GM19238 (cell line): ENCODE measurements around the gene KRTAP29-1.
"Not testable (repeated sequence)": the region's sequence is repeated elsewhere in the genome, so short reads cannot be mapped to it uniquely, and the experiment has no call there.

Experiments
- DNase-seq: peaks from one replicate; pipeline ENCODE4 v3.0.0; 2011; ENCODE audit warnings: low spot score; ENCODE audit not compliant: insufficient read length

KRTAP29-1 gene, protein sequence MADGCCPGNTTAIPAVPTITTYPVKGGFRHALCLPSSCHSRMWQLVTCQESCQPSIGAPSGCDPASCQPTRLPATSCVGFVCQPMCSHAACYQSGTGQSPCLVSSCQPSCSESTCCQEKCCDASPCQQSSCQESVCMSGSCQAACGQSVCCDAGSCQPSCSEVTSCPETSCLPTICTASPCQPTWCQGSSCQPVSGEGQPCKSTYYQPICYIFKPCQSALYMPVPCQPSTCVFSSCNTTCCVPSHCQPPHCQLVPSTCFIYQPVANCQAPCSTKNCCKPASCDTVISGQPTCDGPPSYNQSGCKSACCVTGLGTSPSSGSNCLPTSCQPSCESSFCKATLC

DNA sequence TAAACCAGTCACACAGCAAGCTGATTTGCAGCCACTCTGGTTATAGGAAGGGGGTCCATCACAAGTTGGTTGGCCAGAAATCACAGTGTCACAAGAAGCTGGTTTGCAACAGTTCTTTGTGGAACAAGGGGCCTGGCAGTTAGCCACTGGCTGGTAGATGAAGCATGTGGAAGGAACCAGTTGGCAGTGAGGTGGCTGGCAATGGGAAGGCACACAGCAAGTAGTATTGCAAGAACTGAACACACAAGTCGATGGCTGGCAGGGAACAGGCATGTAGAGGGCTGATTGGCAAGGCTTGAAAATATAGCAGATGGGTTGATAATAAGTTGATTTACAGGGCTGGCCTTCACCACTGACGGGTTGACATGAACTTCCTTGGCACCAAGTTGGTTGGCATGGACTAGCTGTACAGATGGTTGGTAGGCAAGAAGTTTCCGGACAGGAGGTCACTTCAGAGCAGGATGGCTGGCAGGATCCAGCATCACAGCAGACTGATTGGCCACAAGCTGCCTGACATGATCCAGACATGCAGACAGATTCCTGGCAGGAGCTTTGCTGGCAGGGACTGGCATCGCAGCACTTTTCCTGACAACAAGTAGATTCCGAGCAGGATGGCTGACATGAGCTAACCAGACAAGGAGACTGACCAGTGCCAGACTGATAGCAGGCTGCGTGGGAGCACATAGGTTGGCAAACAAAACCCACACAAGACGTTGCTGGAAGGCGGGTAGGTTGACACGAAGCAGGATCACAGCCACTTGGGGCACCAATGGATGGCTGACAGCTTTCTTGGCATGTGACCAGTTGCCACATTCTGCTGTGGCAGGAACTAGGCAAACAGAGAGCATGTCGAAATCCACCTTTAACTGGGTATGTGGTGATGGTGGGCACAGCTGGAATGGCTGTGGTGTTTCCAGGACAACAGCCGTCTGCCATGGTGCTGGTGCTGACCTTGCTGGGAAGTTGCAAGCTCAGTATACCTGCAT lies at the start of gene KRTAP29-1:
KRTAP29-1 (minus strand) TSS at position 936 of the 986 bp plus-strand sequence; CDS start at position 936, 0 bp downstream.
- DNase-seq, result no peak

DNA sequence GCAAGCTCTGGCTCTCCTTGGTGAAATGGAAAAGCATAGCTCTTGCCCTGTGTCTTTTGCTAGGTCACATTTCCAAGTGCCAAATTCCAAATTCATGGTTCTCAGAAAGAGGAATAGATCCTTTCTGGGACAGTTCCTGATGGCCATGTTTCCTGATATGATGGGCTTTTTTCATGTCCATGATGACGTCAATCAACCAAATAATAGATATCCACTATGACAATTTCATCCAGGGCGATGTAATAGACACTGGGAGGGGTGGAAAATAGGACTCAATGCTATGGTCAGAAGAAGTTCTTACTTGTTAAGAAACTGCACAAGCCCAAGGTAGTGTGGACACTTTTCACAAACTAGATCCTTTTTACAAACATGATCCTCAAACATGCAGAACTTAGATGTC lies 48.5 kb upstream of the KRTAP29-1 start:
- no peak for DNase-seq

DNA sequence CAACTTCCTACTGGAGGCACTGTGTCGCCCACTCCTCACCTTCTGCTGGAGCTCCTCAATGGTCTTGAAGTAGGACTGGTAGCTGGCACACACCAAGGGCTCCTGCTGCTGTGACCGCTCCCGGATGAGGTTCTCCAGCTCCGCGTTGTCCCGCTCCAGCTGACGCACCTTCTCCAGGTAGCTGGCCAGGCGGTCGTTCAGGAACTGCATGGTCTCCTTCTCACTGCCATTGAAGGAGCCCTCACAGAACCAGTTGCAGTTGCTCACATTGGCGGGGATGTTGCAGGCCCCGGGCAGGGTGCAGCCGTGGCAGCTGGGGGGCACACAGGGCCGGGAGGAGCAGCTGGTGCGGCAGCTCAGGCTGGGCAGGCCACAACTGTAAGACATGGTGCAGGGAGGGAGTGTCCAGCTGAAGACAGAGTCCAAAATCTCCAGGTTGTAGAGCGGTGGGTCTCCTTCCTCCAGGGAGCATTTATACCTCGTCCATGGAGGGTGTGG lies 47.8 kb upstream of the KRTAP29-1 start, which contains the start of gene KRT33A:
KRT33A (minus strand) TSS at position 448 of the 498 bp plus-strand sequence; CDS start at position 387, 61 bp downstream.
- DNase-seq, result not testable (repeated sequence)

DNA sequence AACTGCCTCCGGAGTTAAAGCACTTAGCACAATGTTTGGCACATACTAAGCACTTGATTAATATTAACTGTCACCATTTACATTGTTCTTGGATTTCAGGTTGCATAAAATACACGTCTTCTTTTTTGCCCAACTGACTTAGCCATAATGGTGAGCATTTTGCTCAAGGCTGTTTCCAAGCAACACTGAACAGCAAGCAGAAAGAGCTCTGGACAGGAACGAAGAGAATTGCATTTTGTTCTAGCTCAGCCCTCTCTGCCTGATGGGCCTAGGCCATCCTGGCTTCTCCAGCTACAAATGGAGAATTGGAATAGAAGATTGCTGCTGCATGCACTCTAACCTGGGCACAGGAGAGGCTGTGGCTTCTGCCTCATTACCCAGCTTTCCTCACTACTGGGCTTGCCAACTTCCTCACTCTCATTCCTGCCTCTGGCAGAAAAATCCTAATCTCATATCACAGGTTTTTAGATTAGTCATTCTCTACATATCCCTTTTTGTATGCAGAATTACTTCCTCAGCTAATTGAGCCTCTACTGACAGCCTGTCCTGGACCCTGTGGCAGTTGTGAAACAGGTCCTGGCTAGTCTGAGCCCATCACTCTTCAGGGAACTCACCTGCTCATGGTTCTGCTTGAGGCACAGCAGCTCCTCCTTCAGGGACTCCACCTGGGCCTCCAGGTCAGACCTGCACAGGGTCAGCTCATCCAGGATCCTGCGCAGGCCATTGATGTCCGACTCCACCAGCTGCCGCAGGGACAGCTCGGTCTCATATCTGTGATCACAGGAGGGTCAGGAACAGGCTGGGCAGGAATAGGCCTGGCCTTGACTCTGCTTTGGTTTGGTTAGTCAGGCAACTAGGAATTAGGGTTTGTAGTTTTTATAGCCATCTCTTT lies 45.5 kb upstream of the KRTAP29-1 start:
- no peak for DNase-seq

DNA sequence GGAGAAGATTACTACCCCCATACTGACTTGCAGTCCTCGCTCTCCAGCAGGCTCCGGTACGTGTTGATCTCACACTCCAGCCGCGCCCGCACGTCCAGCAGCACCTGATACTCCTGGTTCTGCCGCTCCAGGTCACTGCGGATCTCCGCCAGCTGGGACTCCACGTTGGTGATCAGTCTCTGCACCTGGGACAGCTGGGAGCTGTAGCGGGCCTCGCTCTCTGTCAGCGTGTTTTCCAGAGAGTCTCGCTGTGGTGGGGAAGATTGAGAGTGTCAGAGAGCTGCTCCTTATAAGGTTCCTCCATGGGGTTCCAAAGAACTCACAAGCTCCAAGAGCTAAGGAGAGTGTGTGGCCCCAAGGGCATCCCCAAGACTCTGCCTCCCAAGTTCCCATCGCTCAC lies 43.8 kb upstream of the KRTAP29-1 start:
- not testable (repeated sequence) for DNase-seq

DNA sequence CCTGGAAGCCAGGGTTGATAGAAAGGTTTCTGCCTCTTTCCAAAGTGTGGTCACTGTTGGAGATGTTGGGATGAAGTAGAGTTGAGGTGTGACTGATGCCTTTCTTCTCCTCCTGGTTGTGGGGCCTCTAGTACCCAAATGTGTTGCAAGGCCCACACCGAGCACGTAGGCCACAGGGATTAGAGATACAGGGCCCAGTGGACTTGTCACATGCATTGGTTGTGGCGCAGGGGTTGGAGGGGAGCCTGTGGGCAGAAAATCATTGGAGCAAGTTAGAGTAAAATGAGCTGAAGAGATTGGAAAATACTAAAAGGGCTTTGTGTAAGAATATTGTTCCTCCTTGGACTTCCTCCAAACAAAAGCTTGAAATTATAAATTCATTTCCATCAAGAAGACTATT lies 43.3 kb upstream of the KRTAP29-1 start:
- no peak for DNase-seq

DNA sequence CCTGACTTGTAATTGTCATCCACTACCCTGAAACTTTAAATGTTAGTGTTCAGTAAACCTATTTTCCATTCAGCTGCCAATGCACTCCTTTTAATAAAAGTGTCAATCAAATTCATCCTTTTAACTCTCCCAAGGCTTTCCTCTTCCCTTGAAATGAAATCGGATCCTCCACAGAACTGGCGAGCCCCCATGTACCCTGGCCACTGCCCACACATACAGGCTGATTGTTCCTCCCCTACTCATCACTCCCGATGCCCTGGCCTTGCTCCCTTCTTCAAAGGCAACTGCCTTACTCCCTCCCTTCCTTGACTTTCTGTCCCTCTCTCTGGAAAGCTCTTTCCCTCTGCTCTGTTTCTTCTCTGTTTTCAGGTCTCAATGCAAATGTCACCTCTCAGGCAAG lies 40.4 kb upstream of the KRTAP29-1 start:
- DNase-seq, result no peak

DNA sequence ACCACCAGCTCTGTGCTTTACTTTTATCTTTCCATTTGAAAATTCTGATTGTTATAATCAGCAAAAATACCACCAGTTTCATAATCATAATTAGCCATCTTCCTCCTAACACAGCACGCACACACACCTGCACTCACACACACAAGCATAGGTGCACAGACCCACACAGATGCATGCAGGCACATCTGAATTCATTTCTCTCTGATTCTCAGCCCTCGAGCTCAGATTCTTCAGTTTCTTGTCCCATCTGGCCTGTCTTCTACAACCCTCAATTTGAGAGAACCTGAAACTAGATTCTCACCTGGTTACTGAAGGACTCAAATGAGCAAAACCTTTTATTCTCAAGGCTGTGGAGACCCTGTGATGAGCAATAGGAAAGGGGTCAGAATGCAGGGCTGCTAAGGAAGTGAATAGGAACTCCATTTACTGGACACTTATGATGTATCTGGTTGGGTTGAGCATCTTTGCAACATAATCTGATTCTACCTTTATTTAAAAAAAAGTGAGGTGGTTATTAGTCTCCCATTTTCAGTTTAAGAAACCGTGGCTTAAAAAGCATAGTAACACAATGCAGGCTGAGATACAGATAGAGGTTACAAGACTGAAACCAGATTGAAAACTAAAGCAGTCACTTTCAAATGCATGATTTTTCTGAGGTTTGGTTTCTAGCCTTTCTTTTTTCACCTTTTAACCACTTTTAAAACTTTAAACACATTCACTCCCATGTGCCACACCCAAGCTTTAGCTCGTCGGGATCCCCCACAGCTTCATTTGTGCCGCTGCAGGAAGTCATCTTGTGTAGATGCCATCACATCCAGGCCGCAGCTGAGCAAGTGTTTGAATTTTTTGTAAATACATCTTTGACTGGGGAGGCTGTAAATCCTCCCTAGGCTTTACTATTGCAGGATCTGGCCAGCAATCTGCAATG lies 38.5 kb upstream of the KRTAP29-1 start:
- DNase-seq, result no peak

DNA sequence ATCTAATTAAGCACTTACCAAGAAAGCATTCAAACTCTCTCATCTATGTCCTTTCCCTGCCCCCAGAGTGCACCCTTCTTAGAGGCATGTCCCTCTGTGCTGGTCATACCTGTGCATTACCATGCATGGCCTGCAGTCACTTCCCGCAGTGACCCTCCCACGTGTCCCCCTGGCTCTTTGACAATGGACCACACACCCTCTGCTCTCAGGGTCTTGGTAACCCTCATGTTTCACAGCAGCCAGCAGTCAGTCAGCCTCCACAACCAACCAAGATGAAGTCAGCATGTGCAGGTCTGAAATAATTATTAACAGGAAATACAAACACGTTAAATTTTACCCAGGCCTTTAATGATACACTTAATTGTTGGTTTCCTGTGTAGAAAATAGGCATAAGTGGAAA lies 37.8 kb upstream of the KRTAP29-1 start:
- no peak for DNase-seq

DNA sequence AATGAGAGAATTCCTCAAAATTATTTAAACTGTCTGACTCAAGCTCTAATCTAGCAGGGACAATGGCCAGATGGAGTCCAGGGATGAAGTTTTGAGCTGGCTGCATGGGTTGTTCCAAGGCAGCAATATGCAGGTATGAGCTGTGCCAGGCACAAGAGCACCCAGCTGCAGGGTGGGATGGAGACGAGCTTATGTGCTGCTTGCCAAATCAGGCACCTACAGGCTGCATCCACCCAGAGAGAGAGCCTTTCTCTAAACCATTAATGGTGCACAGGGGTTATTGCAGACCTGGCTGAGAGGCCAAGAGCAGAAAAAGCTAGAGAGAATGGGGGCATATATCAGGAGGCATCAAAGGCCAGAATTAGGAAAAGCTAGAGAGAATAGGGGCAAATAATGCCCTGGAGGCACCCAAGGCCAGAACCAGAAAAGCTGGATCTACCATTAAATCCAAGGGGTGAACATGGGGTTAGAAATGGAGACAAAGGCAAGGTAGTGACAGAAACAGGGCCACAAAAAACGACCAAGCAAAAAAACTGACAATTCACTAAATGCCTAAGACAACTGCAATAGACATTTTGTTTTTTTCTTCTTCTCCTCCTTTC lies 37.0 kb upstream of the KRTAP29-1 start:
- DNase-seq, result no peak

DNA sequence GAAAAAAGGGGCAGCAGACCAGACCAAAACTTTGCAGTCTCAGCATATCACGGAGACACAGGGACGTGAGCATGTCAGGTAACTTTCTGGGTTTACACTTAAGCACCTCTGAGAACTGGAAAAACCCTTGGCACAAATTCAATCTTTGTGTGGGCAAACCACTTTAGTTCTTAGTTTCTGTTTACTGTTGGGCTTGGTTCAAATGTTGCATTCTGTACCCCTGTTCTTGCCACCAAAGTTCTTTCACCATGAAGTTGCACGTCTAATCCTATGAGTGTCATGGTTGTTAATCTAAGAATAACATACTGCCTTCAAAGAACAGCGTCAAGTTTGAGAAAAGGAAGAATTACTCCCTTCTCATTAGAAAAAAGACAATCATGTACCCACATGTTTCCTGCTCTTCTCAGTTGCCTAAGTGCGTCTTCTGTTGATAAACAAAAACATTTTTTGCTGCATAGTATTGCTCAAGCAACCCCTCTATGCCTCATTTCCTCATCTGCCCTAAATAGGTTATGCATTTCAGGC lies 36.4 kb upstream of the KRTAP29-1 start:
- no peak for DNase-seq

DNA sequence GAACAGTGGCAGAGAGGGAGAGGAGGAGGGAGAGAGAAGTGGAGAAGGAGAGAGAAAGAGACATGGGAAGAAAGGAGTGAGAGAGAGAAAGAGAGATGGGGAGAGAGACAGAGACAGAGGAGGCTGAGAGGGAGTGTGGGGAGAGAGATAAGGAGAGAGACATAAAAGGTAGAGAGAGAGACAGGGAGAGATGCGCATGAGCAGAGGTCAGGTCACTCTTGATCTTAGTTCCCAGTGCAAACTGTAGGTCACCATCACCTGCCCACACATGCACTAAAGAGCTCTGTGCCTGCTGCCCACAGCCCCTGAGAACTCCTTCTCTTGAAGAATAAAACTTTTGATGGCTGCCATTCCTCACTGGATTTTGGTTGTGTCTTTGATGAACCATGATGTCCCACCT lies 33.1 kb upstream of the KRTAP29-1 start:
- no peak for DNase-seq

DNA sequence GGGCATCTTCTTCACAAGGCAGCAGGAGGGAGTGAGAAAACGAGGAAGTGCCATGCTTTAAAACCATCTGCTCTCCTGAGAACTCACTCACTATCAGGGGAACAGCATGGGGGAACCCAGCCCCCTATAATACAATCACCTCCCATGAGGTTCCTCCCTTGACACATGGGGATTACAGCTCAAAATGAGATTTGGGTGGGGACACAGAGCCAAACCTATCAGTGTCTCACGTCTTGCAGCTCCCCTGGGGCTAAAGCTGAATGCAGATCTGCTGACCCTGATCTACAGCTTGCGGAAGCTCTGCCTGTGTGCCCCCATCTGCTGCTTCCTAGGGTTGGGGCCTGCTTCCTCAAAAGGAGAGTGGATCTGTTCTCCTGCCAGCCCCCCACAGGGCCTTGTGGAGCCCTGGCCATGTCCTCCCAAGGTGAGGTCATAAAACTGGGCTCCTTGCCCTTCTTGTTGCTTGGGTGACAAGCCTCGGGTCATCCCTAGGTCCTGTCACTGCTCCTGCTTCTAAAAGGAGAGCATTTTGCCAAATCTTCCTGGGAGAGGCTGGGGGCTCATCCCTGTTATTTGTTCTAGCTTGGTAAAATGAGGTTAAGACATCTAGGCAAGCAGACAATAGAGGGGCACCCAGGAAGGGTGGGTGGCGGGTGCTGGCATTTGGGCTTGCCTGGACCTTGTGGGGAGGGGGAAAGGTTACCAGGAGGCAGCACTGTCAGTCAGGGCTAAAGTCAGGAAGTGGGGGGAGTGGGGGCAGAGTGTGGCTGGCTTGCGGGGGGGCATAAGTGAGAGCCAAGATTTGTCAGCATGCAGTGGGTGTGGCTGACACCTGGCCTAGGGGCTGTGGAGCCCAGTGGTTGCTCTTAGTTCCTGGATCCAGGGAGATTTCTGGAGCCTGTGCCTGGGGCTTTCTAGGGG lies 32.0 kb upstream of the KRTAP29-1 start:
- no peak for DNase-seq

DNA sequence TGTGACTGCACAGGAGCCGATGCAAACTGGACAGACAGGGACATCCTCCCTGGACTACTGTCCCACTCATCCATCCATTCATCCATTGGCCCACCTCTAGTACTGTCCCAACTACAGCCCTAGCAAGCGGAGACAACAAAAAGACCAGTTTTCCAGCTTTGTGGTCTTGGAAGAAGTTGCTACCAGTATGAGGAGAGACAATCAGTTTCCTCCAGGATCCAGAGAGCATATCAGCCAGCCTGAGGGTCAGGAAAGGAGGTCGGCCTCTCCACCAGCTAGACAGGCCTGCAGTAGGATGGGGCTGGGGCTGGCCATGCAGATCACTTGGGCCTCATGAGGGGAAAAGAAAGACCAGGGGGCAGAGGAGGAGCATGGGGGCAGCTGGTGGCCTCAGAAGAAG lies 31.2 kb upstream of the KRTAP29-1 start:
- no peak for DNase-seq

DNA sequence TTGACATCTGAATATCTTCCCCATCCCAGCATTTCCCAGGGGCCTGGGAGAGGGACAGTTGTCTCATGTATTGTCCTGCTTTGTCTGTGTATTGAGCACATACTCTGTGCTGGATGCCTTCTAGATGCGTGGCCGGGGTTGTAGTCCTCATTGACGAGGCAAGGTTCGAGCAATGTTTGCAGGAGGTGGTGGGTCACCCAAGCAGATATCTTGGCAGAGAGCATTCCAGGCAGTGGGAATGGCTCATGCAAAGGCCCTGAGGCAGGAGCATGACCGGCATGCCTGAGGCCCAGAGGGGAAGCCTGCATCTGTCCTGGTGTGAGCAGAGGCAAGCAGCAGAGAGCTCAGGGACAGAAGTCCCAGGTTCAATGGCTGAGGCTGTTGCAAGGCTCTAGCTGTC lies 30.4 kb upstream of the KRTAP29-1 start:
- no peak for DNase-seq

DNA sequence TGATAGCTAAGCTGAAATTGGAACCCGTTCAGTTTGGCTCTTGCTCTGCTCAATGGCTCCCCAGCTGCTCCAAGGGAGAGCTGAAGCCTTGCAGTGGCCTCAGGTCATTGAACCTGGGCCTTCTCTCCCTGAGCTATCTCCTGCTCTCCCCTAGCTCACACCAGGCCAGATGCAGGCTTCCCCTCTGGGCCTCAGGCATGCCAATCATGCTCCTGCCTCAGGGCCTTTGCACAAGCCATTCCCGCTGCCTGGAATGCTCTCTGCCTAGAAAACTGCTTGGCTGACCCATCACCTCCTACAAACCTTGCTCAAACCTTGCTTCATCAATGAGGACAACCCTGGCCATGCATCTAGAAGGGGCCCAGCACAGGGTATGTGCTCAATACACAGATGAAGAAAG lies 29.6 kb upstream of the KRTAP29-1 start:
- DNase-seq, result no peak

DNA sequence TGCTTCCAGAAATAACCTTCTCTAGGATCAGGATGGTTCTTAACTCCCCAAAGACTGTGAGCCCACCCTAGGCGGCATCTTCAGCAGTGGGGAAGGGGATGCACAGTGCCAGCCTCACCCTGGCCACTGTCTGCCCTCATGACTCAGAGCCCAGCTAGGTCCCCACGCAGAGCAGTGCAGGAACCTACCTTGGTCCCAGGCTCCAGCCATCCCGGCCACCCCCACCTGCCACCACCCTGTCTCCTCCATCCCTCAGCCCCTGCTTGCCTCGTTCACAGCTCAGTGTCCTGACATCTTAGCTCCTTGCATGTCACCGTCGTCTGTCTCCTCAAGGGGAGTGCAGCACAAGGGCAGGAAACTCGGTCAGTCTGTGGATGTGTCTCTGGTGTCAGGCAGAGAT lies 29.0 kb upstream of the KRTAP29-1 start:
- DNase-seq, result no peak

DNA sequence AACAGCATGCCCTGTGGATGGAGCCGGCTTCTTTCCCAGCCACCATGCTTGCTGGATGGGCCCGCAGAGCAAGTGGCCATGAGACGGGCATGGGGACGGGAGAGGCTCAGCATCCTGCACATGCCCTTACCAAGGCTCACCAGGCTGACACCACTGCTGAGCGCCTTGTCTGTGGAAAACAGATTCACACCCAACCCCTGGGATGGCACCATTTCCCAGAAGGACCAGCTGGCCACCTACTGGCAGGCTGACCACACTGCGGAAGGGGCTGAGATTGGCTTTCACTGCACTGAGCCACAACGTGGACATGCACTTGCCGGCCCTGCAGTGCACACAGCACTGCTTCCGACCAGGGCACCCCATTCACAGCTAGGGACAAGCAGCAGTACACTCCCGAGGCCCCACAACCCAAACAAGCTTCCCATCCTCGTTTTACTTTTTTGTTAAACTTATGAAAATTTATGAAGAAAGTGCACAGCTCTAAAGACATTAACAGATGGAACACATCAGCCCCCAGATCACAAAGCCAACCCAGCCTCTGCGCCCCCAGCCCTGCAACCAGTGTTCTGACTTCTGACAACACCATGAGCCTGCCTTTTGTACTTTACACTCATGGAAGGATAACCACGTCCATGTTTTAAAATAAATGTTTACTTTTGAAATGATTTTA lies 26.8 kb upstream of the KRTAP29-1 start:
- DNase-seq, result no peak
